ENCODE data around the gene C20orf173. TPM values are rescaled to one million over a fixed set of nuclear protein-coding genes. Genes with fewer than 3 reads are reported as not detected.

C20orf173 gene
- total RNA-seq, 1 experiment from 2014 or later: not detected

DNA sequence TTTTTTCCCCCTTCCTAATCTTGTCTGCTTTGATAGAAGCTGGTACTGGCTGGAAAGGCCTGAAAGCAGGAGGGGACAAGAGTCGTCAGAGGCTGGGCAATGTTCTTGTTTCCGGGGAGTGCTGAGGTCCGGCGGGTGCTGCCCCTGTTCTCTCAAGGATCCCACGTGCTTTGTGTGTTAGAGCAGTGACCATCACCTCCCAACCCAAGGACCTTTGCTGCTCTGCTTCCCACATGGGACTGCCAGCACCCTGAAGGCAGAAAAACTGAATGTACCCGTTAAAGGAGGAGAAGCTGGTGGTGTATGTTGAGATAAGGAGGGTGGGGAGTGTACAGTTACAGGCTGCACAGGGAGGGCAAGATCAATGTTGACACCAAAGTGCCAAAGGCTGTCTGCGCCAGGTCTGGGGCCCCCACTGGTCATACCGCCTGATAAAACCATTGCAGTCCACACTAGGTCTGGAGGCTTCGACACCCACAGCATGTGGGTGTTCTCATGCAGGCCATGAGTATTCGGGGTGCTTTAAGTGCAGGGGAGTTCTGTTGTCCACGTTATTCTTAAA lies 15.0 kb downstream of the C20orf173 start (continued):
- TF ChIP-seq, protein P1, sequence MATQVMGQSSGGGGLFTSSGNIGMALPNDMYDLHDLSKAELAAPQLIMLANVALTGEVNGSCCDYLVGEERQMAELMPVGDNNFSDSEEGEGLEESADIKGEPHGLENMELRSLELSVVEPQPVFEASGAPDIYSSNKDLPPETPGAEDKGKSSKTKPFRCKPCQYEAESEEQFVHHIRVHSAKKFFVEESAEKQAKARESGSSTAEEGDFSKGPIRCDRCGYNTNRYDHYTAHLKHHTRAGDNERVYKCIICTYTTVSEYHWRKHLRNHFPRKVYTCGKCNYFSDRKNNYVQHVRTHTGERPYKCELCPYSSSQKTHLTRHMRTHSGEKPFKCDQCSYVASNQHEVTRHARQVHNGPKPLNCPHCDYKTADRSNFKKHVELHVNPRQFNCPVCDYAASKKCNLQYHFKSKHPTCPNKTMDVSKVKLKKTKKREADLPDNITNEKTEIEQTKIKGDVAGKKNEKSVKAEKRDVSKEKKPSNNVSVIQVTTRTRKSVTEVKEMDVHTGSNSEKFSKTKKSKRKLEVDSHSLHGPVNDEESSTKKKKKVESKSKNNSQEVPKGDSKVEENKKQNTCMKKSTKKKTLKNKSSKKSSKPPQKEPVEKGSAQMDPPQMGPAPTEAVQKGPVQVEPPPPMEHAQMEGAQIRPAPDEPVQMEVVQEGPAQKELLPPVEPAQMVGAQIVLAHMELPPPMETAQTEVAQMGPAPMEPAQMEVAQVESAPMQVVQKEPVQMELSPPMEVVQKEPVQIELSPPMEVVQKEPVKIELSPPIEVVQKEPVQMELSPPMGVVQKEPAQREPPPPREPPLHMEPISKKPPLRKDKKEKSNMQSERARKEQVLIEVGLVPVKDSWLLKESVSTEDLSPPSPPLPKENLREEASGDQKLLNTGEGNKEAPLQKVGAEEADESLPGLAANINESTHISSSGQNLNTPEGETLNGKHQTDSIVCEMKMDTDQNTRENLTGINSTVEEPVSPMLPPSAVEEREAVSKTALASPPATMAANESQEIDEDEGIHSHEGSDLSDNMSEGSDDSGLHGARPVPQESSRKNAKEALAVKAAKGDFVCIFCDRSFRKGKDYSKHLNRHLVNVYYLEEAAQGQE (IDR thresholded peaks at IDR 0.05; ENCODE audit: low read depth): no peak
- TF ChIP-seq, protein P2, sequence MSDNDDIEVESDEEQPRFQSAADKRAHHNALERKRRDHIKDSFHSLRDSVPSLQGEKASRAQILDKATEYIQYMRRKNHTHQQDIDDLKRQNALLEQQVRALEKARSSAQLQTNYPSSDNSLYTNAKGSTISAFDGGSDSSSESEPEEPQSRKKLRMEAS (IDR thresholded peaks at IDR 0.05): no peak

DNA sequence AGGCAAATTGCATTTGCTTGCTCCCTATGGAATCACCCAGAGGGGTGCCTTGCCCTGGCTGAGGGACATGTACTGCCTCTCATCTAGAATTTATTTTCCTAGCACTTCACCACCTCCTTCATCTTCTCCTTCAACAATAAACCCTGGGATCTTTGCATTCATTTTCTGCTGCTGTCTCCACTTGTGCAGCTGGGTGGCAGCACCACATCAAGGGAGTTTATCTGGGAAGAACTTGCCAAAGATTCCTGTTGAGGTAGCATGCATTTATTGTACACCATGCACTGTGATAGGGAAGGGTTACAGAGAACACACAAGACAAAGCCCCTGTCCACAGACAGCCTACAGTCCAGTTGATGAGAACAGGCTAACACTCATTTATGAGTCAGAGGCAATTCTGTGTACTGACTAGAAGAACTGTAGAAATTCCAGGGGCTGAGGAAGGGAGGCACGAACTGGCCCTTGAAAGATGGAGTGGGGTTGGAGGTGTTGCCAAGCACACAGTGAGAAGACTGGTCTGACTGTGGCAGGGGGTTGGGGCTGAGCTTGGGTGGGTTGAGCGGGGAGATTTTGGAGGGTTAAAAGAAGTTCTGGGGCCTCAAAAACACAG lies 17.5 kb downstream of the C20orf173 start:
- Histone ChIP-seq H3K36me3 (ENCODE audit: control insufficient read depth in 1 of 2, insufficient read depth in 2 of 2, low read length in 2 of 2) (peaks cover 12 to 16% of the 10 kb centered on the region in 2 experiments; a peak in 2 of 4 replicates), H3K9ac (ENCODE audit: low read length) (no peak overlapping the region), H3K4me1 (ENCODE audit: control insufficient read depth in 1 of 2, insufficient read depth in 2 of 2, low read length in 2 of 2) (peaks cover 13 to 17% of the 10 kb centered on the region in 2 experiments), H4K20me1 (ENCODE audit: insufficient read depth) (no peaks in the 10 kb centered on the region), H3K9me3 (ENCODE audit: control insufficient read depth in 1 of 2, insufficient read depth in 1 of 2, low read depth in 1 of 2, low read length in 2 of 2) (no peaks in the 10 kb centered on the region), H3K9me2 (ENCODE audit: insufficient read depth) (no peaks in the 10 kb centered on the region), H3K27ac (ENCODE audit: low read depth, low read length) (no peak overlapping the region), H3K27me3 (ENCODE audit: insufficient read depth, low read length) (no peaks in the 10 kb centered on the region), H3K4me3 (replicated peaks in 1 of 2; ENCODE audit: low read depth in 1 of 2, low read length in 2 of 2) (no peak overlapping the region), H3K79me2 (ENCODE audit: insufficient read depth, low read length) (no peaks in the 10 kb centered on the region), H2AFZ (ENCODE audit: low read depth, low read length, poor library complexity, severe bottlenecking) (no peak overlapping the region), H3K4me2 (ENCODE audit: low read length) (no peak overlapping the region)
- intact Hi-C loops (cut with micrococcal nuclease): loop anchor here (2.0 kb wide), 2 partner anchors 93 to 373 kb away; no protein-coding TSS in a partner anchor
- DNase-seq (ENCODE audit: low read depth, low spot score) (no peak), ATAC-seq (peak; percentile 35; the same call in 1 of the 2 replicates)
- TF ChIP-seq SP1 (IDR thresholded peaks at IDR 0.05; ENCODE audit: low read depth): no peak
- peak; percentile 91 for TF ChIP-seq RAD21 (IDR thresholded peaks at IDR 0.05; ENCODE audit: low read depth)
- TF ChIP-seq, protein P3, sequence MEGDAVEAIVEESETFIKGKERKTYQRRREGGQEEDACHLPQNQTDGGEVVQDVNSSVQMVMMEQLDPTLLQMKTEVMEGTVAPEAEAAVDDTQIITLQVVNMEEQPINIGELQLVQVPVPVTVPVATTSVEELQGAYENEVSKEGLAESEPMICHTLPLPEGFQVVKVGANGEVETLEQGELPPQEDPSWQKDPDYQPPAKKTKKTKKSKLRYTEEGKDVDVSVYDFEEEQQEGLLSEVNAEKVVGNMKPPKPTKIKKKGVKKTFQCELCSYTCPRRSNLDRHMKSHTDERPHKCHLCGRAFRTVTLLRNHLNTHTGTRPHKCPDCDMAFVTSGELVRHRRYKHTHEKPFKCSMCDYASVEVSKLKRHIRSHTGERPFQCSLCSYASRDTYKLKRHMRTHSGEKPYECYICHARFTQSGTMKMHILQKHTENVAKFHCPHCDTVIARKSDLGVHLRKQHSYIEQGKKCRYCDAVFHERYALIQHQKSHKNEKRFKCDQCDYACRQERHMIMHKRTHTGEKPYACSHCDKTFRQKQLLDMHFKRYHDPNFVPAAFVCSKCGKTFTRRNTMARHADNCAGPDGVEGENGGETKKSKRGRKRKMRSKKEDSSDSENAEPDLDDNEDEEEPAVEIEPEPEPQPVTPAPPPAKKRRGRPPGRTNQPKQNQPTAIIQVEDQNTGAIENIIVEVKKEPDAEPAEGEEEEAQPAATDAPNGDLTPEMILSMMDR (IDR thresholded peaks at IDR 0.05 in 2 of 3, conservative IDR thresholded peaks at IDR 0.05 in 1 of 3; ENCODE audit: borderline replicate concordance in 1 of 3, insufficient read depth in 1 of 3, low read depth in 2 of 3, low read length in 2 of 3): peak; percentile 67 to 85 (median 73); a peak in 5 of 6 replicates
- BruUV-seq (replicated peaks): no TSS peak
- ChIA-PET POLR2A (no interaction called here), CTCF (interaction anchor here (0.8 to 3.6 kb wide), 2 partner anchors 189 to 435 kb away, joined by 3 to 9 read pairs; no protein-coding TSS in a partner anchor), RAD21 (ENCODE audit: low non-redundant PET in 1 of 2, low total read pairs in 2 of 2, uncharacterized antibody in 2 of 2, unreplicated experiment in 2 of 2) (interaction anchor here in 1 of 2 experiments (1.0 to 1.1 kb wide), 2 partner anchors 107 to 372 kb away, joined by 3 read pairs; no protein-coding TSS in a partner anchor)

Measured in HCT116 (cell line).